BE2C (cell line): ENCODE results near the gene CDK3.

Experiments
- DNase-seq: peaks from one replicate; pipeline ENCODE4 v3.0.0-alpha.2; 2020
- H3K27me3 ChIP-seq: fragments of 250-450 bp; sonication (Bioruptor Pico); 2 replicates; pipeline ENCODE4 v1.5.1; 2020; ENCODE audit warnings: mild to moderate bottlenecking
- H3K36me3 ChIP-seq: fragments of 250-450 bp; sonication (Bioruptor Pico); 2 replicates; pipeline ENCODE4 v1.5.1; 2020; ENCODE audit warnings: mild to moderate bottlenecking
- H3K4me1 ChIP-seq: fragments of 250-450 bp; sonication (Bioruptor Pico); 2 replicates; pipeline ENCODE4 v1.5.1; 2020
- H3K4me3 ChIP-seq: 2 replicates; pipeline ENCODE4 v1.5.1; 2011; ENCODE audit warnings: low read depth, low read length
- H3K9me3 ChIP-seq: fragments of 250-450 bp; sonication (Bioruptor Pico); 2 replicates; pipeline ENCODE4 v1.5.1; 2020
- TF ChIP-seq, protein P1 (sequence below): IDR thresholded peaks from 2 replicates; pipeline ENCODE4 v1.5.1; 2012; ENCODE audit warnings: mild to moderate bottlenecking, low read depth, low read length

The CDK3 gene

GRCh38 chr17:75979705-75980187 is 20.9 kb upstream of the CDK3 start:
- Histone ChIP-seq H3K9me3 (no peaks in the 10 kb centered on the region), H3K27me3 (no peaks in the 10 kb centered on the region), H3K36me3 (no peaks in the 10 kb centered on the region), H3K4me3 (peak overlapping the region; percentile 96), H3K4me1 (peaks cover 9% of the 10 kb centered on the region)
- DNase-seq, result no peak
- TF ChIP-seq, protein P1, sequence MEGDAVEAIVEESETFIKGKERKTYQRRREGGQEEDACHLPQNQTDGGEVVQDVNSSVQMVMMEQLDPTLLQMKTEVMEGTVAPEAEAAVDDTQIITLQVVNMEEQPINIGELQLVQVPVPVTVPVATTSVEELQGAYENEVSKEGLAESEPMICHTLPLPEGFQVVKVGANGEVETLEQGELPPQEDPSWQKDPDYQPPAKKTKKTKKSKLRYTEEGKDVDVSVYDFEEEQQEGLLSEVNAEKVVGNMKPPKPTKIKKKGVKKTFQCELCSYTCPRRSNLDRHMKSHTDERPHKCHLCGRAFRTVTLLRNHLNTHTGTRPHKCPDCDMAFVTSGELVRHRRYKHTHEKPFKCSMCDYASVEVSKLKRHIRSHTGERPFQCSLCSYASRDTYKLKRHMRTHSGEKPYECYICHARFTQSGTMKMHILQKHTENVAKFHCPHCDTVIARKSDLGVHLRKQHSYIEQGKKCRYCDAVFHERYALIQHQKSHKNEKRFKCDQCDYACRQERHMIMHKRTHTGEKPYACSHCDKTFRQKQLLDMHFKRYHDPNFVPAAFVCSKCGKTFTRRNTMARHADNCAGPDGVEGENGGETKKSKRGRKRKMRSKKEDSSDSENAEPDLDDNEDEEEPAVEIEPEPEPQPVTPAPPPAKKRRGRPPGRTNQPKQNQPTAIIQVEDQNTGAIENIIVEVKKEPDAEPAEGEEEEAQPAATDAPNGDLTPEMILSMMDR, result no peak

- TF ChIP-seq, protein P1, result no peak
- DNase-seq, result no peak
- H3K4me3 ChIP-seq, result peak overlapping the region; percentile 96
- peaks cover 9% of the 10 kb centered on the region for H3K4me1 ChIP-seq
- H3K27me3 ChIP-seq, result no peaks in the 10 kb centered on the region
- no peaks in the 10 kb centered on the region for H3K36me3 ChIP-seq
- H3K9me3 ChIP-seq, result no peaks in the 10 kb centered on the region
Observed at GRCh38 chr17:75980188-75981018, 20.3 kb upstream of the CDK3 start.

DNA sequence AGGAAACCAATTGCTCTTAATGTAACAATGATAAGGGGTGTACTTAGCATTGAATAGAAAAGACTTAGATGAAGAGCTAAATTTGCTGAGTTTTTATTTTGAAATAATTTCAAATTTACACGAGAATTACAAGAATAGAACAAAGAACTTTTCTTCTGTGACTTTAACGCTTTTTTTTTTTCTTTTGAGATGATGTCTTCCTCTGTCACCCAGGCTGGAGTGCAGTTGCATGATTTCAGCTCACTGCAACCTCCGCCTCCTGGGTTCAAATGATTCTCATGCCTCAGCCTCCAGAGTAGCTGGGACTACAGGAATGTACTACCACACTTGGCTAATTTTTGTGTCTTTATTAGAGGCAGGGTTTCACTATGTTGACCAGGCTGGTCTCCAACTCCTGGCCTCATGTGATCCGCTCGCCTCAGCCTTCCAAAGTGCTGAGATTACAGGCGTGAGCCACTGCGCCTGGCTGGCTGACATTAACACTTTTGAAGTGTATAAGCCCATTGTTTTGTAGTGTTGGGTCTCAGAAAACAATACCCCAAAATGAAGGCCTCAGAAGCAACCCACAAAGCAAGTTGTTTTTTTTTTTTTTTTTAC is 19.5 kb upstream of the CDK3 start:
- TF ChIP-seq, protein P1, result no peak
- H3K4me3 ChIP-seq, result no peak overlapping the region
- peaks cover 9% of the 10 kb centered on the region for H3K4me1 ChIP-seq

GRCh38 chr17:75983501-75984181 is 17.0 kb upstream of the CDK3 start:
- Histone ChIP-seq H3K36me3 (peaks cover 3% of the 10 kb centered on the region; the same call in 1 of the 2 replicates), H3K4me3 (no peak overlapping the region), H3K4me1 (peaks cover 9% of the 10 kb centered on the region), H3K27me3 (no peaks in the 10 kb centered on the region), H3K9me3 (no peaks in the 10 kb centered on the region)
- no peak for DNase-seq
- TF ChIP-seq, protein P1, result no peak

More for the DNA sequence above, 19.5 kb upstream of the CDK3 start:
- DNase-seq, result no peak
- no peaks in the 10 kb centered on the region for H3K27me3 ChIP-seq
- H3K9me3 ChIP-seq, result no peaks in the 10 kb centered on the region
- H3K36me3 ChIP-seq, result no peaks in the 10 kb centered on the region

DNA sequence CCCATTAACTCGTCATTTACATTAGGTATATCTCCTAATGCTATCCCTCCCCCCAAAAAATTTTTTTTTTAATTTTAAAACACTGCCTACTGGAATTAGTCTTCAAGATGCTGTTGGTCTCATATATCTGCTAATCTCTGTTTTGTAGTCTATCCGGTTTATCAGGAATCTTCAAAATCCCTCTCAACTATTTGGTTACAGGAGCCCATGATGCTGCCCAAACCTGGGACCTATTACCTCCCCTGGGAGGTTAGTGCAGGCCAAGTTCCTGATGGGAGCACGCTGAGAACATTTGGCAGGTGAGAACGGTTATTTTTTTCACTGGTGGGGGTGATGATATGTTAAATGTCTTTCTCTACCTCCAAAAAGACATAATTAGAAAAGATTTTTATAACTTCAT is 14.7 kb upstream of the CDK3 start:
- Histone ChIP-seq H3K27me3 (no peaks in the 10 kb centered on the region), H3K4me1 (peaks cover 9% of the 10 kb centered on the region), H3K9me3 (no peaks in the 10 kb centered on the region), H3K4me3 (no peak overlapping the region), H3K36me3 (peaks cover 3% of the 10 kb centered on the region; the same call in 1 of the 2 replicates)
- TF ChIP-seq, protein P1, result no peak
- DNase-seq, result no peak
